Measurements from ENCODE around the gene DGCR8. TPM values are rescaled to one million over a fixed set of nuclear protein-coding genes. Genes with fewer than 3 reads are reported as not detected.
"Not testable (repeated sequence)": the region's sequence is repeated elsewhere in the genome, so short reads cannot be mapped to it uniquely, and the experiment has no call there.

Gene DGCR8
- polyA plus RNA-seq, 3 donors, result 40.5 to 42.3 (median 42.0) TPM

DNA sequence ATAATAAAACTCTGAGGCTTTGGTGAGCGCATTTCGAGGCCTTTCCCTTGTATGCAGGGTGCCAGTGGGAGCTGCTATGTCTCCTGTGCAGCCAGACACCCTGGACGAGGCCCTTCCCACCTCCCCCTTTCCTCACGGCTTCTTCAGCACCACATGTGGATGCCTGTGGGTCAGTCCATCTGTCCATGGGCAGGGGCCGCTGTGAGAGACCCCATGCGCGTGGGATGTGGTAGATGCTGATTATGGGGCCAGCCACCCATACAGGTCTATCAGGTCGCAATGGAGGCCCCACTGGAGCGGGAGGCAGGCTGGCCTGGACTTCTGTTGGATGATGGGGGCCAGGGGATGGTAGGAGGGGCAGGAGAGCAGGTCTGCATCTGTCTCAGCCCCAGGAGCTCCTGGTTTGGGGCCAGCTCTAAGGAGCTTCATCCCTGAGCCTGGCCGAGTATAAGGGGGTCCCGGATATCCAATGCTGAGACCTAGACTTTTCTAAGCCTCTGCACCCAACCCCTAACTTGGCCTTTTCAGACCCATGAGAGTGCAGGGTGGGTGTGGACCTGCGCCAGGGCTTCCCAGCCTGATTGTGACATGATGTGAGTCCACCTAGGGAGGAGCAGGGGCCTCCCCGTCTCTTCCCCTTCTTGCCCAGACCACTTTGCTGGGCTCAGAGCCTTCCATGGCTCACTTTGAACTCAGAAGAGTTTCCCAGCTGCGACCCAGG is 14.0 kb upstream of the DGCR8 start:
- DNase-seq (ENCODE audit: low read depth in 3 of 3, low spot score in 2 of 3), result no peak

DNA sequence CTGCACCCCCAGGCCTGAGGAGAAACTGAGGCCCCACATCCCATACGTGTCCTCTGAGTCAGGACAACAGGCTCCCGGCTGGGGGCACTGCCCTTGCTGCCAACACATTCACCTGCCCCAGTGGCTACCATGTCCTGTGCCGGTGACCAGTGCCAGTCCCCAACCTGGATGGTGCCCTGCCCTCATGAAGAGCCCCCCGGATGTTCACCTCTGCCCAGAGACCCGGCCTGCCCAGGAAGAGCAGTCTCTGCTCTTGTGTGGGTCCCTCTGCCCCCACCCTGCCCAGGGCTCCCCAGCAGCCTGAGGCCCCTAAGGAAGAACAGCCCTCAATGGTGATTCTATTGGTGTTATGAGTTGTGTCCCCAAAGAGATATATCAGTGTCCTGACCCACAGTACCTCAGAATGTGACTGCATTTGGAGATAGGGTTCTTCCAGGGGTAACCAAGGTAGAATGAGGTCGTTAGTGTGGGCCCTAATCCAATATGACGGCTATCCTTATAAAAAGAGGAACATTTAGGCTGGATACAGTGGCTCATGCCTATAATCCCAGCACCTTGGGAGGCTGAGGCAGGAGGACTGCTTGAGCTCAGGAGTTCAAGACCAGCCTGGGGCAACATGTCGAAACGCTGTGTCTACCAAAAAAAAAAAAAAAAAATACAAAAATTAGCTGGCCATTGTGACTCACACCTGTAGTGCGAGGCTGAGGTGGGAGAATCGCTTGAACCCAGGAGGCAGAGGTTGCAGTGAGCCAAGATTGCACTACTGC is 13.2 kb upstream of the DGCR8 start:
- DNase-seq (ENCODE audit: low read depth in 3 of 3, low spot score in 2 of 3), result no peak

DNA sequence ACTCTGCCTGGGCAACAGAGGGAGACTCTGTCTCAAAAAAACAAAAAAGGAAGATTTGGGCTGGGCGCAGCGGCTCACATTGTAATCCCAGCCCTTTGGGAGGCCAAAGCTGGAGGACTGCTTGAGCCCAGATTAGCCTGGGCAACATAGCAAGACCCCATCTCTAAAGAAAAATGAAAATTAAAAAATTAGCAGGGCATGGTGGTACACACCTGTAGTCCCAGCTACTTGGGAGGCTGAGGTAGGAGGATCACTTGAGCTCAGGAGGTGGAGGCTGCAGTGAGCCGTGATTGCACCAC is 12.7 kb upstream of the DGCR8 start:
- not testable (repeated sequence) for DNase-seq (ENCODE audit: low read depth in 3 of 3, low spot score in 2 of 3)

DNA sequence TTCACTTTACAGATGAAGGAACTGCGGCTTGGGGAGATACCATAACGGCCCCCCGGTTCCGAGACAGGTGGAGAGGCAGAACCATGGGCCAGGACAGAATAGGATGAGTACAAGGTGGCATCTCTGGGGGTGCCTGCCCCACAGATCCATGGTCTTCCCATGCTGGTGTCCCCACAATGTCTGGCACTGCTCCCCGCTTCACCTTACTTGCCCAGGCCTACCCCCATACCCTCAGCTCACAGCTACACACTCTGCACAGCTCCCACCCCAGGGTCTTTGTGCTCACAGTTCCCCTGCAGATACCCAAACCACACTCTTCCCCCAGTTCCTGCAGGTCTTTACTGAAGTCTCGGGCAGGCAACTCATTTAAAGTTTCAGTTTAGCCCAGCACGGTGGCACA is 11.4 kb upstream of the DGCR8 start:
- no peak for DNase-seq (ENCODE audit: low read depth in 3 of 3, low spot score in 2 of 3)

DNA sequence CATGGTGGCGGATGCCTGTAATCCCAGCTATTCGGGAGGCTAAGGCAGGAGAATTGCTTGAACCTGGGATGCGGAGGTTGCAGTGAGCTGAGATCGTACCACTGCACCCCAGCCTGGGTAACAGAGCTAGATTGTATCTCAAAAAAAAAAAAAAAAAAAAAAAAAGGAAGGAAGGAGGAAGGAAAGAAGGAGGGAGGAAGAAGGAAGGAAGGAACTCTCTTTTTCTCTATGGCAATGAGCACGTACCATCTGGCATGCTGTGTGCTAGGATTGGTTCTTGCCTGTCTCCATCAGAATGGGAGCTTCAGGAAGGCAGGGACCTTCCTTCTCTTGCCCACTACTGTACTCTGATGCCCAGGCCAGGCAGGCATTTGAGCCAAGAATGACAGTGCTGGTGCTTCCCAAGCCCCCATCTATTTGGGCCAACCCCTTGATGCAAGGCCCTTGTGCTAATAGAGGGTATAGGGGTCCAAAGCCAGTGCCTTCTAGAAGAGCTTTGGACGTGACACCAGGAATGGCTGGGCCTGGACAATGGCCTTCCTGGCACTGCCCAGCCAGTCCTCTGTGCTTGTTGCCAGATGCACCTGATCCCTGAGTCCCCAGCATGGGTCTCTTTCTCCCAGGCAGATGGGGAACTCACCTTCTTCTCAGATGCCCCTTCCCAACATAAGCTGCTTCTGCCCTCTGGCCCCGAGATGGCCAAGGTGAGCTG is 10.6 kb upstream of the DGCR8 start:
- DNase-seq (ENCODE audit: low read depth in 3 of 3, low spot score in 2 of 3), result no peak

DNA sequence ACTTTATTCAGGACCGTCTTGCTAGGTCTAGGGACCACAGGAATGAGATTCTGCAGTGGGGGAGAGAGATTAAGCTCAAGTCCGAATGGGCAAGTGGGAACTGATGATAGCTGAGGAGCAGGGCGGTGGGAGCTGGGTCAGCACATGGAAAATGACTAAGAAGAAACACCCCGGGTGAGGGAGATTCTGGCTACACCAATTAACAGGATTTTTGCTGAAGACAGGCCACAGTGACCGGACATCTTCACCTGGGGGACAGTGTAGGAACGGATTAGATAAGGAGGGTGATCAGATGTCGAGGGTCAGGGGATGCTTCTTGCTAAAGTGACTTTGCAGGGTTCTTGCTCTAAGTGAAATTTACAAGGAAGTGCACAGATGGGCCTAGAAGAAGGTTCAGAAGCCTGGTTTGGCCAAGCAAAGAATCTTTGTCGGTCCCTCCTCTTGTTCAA is 8.5 kb upstream of the DGCR8 start:
- no peak for DNase-seq (ENCODE audit: low read depth in 3 of 3, low spot score in 2 of 3)

DNA sequence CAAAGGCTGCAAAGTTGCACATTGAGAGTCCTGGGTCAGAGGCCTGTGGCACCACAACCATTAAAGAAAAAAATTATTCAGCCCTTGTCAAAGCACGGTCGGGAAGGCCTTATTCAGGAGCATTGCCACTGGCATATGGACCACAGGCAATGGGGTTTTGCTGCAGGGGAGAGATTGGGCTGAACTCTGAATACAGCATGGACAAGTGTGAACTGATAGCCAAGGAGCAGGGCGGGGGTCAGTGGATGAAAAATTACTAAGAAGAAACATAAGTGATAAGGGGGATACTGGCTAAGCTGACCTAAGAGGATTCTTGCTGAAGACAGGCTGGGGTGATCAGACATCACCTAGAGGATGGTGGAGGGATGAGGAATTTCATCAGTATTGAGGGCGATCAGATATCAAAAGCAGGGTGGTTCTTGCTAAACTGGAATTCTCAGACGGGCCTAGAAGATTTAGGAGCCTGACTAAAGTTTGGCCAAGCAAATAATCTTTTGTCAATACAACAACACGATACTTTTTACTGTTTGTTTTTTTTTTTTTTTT is 3.3 kb upstream of the DGCR8 start:
- no peak for DNase-seq (ENCODE audit: low read depth in 3 of 3, low spot score in 2 of 3)

DNA sequence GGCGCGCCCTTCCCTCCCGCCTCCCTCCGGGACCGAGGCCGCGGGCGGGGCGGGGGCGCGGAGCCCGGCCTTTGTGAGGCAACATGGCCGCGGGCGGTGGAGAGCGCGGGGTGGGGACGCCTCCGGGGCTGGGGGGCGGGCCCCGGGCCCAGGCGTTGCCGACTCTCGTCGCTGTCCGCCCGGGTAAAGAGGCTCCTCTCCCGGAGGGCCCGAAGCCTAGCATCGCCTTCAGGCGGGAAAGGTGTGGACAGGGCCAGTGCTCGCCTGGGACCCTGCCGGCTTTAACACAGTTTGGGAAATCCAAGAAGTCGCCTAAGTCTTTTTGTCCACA is 369 bp downstream of the DGCR8 start:
- DNase-seq (ENCODE audit: low read depth in 3 of 3, low spot score in 2 of 3), result peak in 1 of 3 donors; percentile 19

DNA sequence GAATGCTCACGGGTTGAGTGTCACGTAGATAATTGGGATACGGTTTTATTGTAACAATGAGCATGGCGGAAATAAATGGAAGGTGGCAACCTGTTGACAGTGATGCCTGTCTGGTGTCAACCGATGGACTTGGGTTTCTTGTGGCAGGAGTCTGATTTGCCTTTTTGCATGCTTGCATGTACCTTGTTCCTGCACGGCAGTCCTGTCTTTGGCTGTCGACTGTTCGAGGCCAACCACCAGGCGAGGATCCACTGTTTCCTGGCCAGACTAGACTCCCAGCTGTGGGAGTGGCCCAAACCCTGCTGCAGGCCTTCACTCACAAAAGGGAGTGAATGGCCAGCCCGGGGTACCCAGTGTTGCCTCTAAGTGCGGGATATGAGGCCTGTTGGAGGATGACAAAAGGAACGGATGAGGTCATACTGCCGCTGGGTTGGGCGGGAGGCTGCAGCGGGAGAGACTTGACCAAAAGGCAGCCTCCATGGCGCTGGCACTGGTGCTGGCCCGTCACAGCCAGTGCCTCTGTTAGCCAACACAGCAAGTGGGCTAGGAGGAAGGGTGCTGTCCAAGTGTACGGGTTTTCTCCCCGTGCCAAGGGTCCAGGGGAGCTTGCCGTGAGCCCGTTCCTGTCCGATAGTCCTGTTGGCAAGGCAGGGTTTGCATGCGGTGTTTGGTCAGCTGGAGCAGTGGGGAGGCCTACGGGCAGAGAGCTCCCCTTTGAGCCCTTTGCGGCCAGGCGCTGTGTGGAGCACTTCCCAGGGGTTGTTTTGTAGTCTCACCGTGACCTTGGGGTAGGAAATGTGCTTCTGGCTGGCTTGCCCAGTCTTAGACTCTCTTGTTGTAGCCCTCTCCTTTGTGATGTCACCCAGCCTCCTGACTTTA is 974 bp downstream of the DGCR8 start:
- peak in 1 of 3 donors; percentile 18 for DNase-seq (ENCODE audit: low read depth in 3 of 3, low spot score in 2 of 3)

DNA sequence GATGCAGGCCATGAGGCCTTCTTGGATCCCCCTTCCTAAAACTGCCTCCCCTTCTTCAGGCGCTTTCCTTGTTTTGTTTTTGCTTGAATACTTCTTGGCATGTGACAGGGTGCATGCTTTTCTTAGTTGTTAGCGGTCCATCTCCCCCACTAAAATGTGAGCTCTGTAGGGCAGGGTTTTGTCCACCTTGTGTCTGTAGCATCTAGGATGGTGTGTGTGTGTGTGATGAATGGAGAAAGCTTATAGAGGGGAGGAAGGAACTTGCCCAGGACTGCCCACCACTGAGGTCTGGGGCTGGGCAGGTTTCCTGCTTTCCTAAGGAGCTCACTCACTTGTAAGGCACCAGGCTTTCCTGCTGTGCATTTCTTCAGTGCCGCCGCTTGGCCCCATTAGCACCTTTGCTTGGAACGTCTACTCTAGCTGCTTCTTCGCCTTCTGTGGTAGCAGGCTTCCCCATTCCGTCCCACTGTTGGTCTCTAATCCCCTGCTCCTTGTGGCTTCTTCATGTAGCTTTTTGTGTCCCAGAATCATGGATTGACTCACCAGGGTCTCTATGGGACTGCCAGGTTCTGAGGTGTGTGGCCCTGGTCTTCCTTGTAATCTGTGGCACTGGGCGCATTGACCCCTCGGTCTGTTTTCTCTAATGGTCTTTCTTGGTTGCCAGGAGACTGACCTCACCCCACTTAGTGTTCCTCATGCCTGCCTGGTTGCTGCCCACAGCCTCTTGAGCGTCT is 3.3 kb downstream of the DGCR8 start:
- DNase-seq (ENCODE audit: low read depth in 3 of 3, low spot score in 2 of 3), result no peak

DNA sequence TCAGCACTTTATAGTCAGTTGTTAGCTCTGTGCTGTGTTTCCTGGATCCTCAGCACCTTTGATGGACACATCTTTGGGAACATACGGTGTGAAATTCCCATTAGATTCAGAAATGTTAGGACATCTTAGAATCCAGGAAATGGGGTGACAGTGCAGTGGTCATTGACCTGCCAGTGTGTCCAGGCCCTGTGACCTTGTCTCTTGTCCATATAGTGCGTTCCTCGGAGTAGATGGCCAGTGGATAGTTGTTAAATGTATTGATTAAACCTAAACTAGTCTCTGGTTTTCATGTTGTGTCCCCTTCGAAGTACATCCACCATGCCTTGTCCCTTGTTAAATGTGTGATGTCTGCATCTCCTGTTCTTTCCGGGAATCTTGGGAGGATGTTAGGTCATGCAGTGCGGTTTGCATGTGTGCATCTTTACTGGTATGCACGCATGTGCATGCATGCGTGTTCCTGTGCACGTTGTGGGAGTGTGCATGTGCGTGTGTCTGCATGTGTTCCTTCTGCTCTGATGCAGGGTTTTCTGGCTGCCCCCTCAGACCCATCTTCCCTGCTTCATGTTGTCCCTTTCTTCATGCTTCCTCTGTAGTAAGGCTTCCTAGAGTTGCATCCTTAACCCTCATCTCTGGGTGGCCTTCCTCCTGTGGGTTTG is 4.0 kb downstream of the DGCR8 start:
- no peak for DNase-seq (ENCODE audit: low read depth in 3 of 3, low spot score in 2 of 3)

DNA sequence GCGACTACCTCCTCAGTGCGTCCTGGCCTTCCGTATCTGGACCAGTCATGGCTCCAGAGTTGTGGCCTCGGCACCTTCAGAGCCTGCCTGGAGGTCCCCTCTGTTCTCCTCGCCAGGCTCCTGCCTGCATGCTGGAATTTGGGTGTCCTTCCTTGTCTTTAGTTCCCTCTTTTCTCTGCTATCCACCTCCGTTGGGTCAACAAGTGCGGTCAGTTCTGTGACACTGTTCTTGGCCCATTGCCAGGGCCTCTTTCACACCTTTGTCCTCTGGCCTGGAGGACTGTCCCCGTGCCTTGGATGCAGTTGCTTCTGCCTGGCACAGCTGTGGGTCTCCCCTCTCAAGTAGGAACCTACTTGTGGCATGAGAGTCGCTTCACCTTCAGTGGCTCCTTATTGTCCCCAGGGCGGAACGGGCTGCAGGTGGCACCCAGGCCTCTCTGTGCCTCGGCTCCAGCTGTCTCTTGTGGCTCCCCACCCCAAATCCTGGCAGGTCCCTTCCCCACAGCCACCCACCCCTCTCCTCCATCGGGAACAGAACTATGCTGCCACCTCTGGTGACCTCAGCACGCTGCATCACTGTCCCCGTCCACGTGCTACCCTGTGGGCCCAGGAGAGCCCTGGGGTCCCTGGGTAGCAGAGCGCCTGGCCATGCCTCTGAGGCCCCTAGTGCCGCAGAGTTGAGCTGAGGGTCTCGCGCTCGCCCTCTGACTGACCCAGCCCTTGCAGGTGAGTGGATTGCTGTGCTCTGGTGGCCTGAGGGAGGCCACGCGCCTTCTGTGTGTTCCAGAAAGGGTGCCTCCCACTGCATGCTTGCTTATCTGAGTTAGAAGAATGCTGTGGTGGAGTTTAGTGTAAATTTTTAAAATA is 4.7 kb downstream of the DGCR8 start:
- DNase-seq (ENCODE audit: low read depth in 3 of 3, low spot score in 2 of 3), result no peak

DNA sequence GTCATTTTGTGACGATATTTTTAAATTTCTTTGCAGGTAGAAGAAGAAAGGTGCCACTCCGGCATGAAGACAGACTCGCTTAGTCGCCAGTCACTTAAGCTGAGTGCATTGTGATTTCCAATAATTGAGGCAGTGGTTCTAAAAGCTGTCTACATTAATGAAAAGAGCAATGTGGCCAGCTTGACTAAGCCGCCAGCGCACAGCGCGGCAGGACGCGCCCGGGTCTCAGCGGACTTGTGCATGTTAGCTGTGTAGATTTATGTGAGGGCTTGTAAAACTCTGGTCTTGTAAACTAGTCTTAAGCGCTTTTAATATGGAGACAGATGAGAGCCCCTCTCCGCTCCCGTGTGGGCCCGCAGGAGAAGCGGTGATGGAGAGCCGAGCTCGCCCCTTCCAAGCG is 5.6 kb downstream of the DGCR8 start:
- no peak for DNase-seq (ENCODE audit: low read depth in 3 of 3, low spot score in 2 of 3)

DNA sequence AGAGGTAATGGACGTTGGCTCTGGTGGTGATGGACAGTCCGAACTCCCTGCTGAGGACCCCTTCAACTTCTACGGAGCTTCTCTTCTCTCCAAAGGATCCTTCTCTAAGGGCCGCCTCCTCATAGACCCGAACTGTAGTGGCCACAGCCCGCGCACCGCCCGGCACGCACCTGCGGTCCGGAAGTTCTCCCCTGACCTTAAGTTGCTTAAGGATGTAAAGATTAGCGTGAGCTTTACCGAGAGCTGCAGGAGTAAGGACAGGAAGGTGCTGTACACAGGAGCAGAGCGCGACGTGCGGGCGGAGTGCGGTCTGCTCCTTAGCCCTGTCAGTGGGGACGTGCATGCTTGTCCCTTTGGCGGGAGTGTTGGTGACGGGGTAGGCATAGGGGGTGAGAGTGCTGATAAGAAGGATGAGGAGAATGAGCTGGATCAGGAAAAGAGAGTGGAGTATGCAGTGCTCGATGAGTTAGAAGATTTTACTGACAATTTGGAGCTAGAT is 6.1 kb downstream of the DGCR8 start:
- no peak for DNase-seq (ENCODE audit: low read depth in 3 of 3, low spot score in 2 of 3)

DNA sequence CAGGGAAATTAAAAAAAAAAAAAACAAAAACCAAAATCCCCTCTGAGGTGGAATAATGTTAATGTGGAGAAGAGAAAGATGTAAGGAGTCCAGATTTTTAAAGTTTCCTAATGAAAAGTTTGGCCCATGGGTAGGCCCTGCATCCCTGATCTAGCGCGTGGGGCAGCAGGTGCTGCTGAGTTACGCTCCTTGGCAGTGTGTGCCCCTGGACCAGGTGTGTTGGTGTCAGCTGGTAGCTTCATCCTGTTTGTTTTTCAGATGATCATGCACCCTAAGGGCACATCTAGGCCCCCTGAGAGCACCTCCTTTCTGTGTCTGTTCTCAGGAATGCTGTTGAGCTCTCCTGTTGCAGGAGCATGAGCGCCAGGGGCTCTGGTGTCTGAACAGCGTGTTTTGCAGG is 6.7 kb downstream of the DGCR8 start:
- no peak for DNase-seq (ENCODE audit: low read depth in 3 of 3, low spot score in 2 of 3)

DNA sequence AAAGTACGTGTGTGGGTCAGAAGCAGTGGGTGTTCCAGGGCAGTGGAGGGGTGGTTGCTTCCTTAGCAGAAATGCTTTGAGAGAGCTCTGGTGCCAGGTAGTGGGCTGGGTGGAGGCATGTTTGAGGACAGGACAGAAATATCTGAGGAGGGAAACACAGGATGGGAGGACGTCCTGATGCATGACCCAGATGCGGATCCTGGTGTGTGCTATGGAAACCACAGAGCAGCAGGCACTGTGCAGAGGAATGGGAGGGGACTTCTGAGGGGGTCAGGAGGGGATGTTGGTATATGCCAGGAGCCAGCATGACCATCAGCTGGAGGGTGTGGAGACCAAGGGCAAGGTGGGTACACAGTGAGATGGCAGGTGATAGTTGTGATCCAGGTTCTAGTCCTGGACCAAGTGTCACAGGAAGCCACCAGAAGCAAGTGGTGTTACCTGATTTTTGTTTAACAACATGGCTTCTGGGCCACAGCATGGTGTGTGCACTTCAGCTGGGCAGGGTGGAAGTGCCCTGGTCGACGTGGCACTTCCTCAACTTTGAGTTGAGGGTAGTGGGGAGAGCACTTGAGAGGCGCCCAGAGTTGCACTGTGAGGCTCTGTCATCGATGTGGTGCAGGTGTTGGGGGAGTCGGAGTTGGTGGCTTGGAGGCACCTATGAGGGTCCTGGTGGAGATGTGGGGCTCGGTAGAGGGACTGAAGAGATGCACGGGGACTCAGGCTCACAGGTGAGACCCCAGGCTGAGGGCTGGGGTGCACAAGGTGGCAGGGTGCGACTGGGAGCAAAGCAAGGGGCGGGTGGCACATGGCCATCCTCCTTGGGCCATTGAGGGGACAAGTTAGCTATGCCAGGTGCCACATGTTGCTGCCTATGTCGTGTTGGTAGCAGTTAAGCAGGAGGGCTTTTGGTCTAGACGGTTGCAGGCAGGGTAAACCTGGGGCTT is 7.5 kb downstream of the DGCR8 start:
- DNase-seq (ENCODE audit: low read depth in 3 of 3, low spot score in 2 of 3), result no peak

DNA sequence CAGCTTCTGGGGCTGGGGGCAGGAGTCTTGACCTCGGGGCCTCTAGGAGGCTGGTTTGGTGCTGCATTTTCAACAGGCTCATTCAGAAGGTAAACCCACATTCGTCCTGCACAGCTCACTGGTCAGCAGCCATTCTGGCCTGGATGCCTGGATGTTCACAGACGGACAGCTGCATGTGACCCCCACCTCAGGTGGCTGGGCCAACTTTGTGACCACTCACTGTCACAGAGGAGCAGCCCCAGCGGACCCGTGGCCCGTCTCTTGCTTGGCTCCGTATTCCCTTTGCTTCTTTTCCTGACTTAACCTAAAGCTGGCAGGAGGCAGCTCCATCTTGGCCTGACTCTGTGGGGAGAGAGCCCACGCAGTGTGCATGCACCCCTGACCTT is 8.2 kb downstream of the DGCR8 start:
- no peak for DNase-seq (ENCODE audit: low read depth in 3 of 3, low spot score in 2 of 3)
